ENCODE data around the gene RPLP1.

Gene RPLP1

GRCh38 chr15:69452692-69453521, at the start of gene RPLP1:
RPLP1 (plus strand) TSS chr15:69452818; CDS start chr15:69452949, 131 bp downstream.
- peak; percentile 70 for DNase-seq (ENCODE audit: low read depth)

- peak; percentile 83 for DNase-seq (ENCODE audit: low read depth)
Observed at GRCh38 chr15:69403594-69403993, 49.0 kb upstream of the RPLP1 start.

- no peak for DNase-seq (ENCODE audit: low read depth)
Observed at GRCh38 chr15:69405110-69405509, 47.5 kb upstream of the RPLP1 start.

- DNase-seq (ENCODE audit: low read depth) = no peak
Observed at GRCh38 chr15:69407719-69408400, 44.8 kb upstream of the RPLP1 start.

GRCh38 chr15:69408841-69409240, 43.8 kb upstream of the RPLP1 start:
- no peak for DNase-seq (ENCODE audit: low read depth)

GRCh38 chr15:69410248-69410874, 42.3 kb upstream of the RPLP1 start:
- no peak for DNase-seq (ENCODE audit: low read depth)

- no peak for DNase-seq (ENCODE audit: low read depth)
Observed at GRCh38 chr15:69412274-69412673, 40.3 kb upstream of the RPLP1 start.

- no peak for DNase-seq (ENCODE audit: low read depth)
Observed at GRCh38 chr15:69412701-69413100, 39.9 kb upstream of the RPLP1 start.

- peak; percentile 78 for DNase-seq (ENCODE audit: low read depth)
Observed at GRCh38 chr15:69413822-69414700, 38.6 kb upstream of the RPLP1 start, which contains the start of gene KIF23. KIF23 (plus strand) TSS chr15:69414349; CDS start chr15:69414466, 117 bp downstream.

- DNase-seq (ENCODE audit: low read depth) = peak; percentile 88
Observed at GRCh38 chr15:69414701-69415167, 37.9 kb upstream of the RPLP1 start.

- DNase-seq (ENCODE audit: low read depth) = no peak
Observed at GRCh38 chr15:69415381-69415780, 37.2 kb upstream of the RPLP1 start.

- DNase-seq (ENCODE audit: low read depth) = no peak
Observed at GRCh38 chr15:69417581-69417980, 35.0 kb upstream of the RPLP1 start.

GRCh38 chr15:69421498-69421897, 31.1 kb upstream of the RPLP1 start:
- no peak for DNase-seq (ENCODE audit: low read depth)

- DNase-seq (ENCODE audit: low read depth) = no peak
Observed at GRCh38 chr15:69422336-69422895, 30.2 kb upstream of the RPLP1 start.

GRCh38 chr15:69424001-69424400, 28.6 kb upstream of the RPLP1 start:
- no peak for DNase-seq (ENCODE audit: low read depth)

GRCh38 chr15:69424748-69425413, 27.7 kb upstream of the RPLP1 start:
- DNase-seq (ENCODE audit: low read depth) = no peak

- DNase-seq (ENCODE audit: low read depth) = no peak
Observed at GRCh38 chr15:69433831-69434230, 18.8 kb upstream of the RPLP1 start.

GRCh38 chr15:69434238-69434637, 18.4 kb upstream of the RPLP1 start:
- DNase-seq (ENCODE audit: low read depth) = no peak

- no peak for DNase-seq (ENCODE audit: low read depth)
Observed at GRCh38 chr15:69434679-69435078, 17.9 kb upstream of the RPLP1 start.

- DNase-seq (ENCODE audit: low read depth) = no peak
Observed at GRCh38 chr15:69435985-69436384, 16.6 kb upstream of the RPLP1 start.

GRCh38 chr15:69436951-69437350, 15.7 kb upstream of the RPLP1 start:
- DNase-seq (ENCODE audit: low read depth) = no peak
